DOHH2 (cell line): Measurements from ENCODE around the gene PPP1R14C.

Source experiments
- H3F3A ChIP-seq: fragments of 200-600 bp; sonication (generic), shearing (Covaris generic); 2 replicates; pipeline ENCODE4 v1.6.0; 2016; ENCODE audit warnings: antibody characterized with exemption, mild to moderate bottlenecking; ENCODE audit not compliant: control insufficient read depth, insufficient read depth
- H3K27ac ChIP-seq: fragments of 200-600 bp; sonication (generic); 2 replicates; pipeline ENCODE4 v1.5.1; 2014; ENCODE audit warnings: low read depth, mild to moderate bottlenecking, low read length, moderate library complexity
- H3K27me3 ChIP-seq: fragments of 200-600 bp; sonication (generic); 2 replicates; pipeline ENCODE4 v1.6.1; 2014; ENCODE audit warnings: mild to moderate bottlenecking, low read length, mixed read lengths; ENCODE audit not compliant: control insufficient read depth
- H3K36me3 ChIP-seq: fragments of 200-600 bp; sonication (generic); 2 replicates; pipeline ENCODE4 v1.6.1; 2014; ENCODE audit warnings: mild to moderate bottlenecking, low read length, moderate library complexity, mixed read lengths; ENCODE audit not compliant: control insufficient read depth
- H3K4me1 ChIP-seq: fragments of 200-600 bp; sonication (generic); 2 replicates; pipeline ENCODE4 v1.6.1; 2014; ENCODE audit warnings: mild to moderate bottlenecking, low read length, mixed read lengths; ENCODE audit not compliant: control insufficient read depth
- H3K4me2 ChIP-seq: fragments of 200-600 bp; sonication (generic); 2 replicates; pipeline ENCODE4 v1.6.0; 2014; ENCODE audit warnings: mild to moderate bottlenecking, low read length, moderate library complexity
- H3K4me3 ChIP-seq: fragments of 200-600 bp; sonication (generic); 2 replicates; pipeline ENCODE4 v1.5.1; 2014; ENCODE audit warnings: mild to moderate bottlenecking, low read length, mixed read lengths
- H3K79me2 ChIP-seq: fragments of 200-600 bp; sonication (generic); 2 replicates; pipeline ENCODE4 v1.6.1; 2014; ENCODE audit warnings: mild to moderate bottlenecking, low read length, mixed read lengths; ENCODE audit not compliant: control insufficient read depth
- H3K9me2 ChIP-seq: fragments of 200-600 bp; sonication (generic); replicated peaks from 2 replicates; pipeline ENCODE4 v1.6.1; 2014; ENCODE audit warnings: mild to moderate bottlenecking, low read length, mixed read lengths; ENCODE audit not compliant: control insufficient read depth
- H3K9me3 ChIP-seq: fragments of 200-600 bp; sonication (generic); 2 replicates; pipeline ENCODE4 v1.6.1; 2014; ENCODE audit warnings: antibody characterized with exemption, low read length, mixed read lengths; ENCODE audit not compliant: control insufficient read depth, insufficient read depth
- H4K20me1 ChIP-seq: fragments of 200-600 bp; sonication (generic); 2 replicates; pipeline ENCODE4 v1.6.0; 2014; ENCODE audit warnings: low read depth, mild to moderate bottlenecking, antibody characterized with exemption, low read length, moderate library complexity; ENCODE audit not compliant: control insufficient read depth, insufficient read depth
- EZH2phosphoT487 ChIP-seq: fragments of 200-600 bp; sonication (generic); IDR thresholded peaks from 2 replicates; pipeline ENCODE4 v1.6.1; 2017; ENCODE audit warnings: borderline replicate concordance, mild to moderate bottlenecking, antibody characterized with exemption, low read length, moderate library complexity, mixed read lengths
- TF ChIP-seq, protein P1 (sequence below): fragments of 200-600 bp; sonication (generic); IDR thresholded peaks from one replicate; pipeline ENCODE4 v1.5.1; 2014; ENCODE audit warnings: antibody characterized with exemption, mild to moderate bottlenecking, low read depth, low read length; ENCODE audit not compliant: poor library complexity, severe bottlenecking

The PPP1R14C gene

GRCh38 chr6:150165020-150165702, 22.3 kb downstream of the PPP1R14C start:
- TF ChIP-seq, protein P1, sequence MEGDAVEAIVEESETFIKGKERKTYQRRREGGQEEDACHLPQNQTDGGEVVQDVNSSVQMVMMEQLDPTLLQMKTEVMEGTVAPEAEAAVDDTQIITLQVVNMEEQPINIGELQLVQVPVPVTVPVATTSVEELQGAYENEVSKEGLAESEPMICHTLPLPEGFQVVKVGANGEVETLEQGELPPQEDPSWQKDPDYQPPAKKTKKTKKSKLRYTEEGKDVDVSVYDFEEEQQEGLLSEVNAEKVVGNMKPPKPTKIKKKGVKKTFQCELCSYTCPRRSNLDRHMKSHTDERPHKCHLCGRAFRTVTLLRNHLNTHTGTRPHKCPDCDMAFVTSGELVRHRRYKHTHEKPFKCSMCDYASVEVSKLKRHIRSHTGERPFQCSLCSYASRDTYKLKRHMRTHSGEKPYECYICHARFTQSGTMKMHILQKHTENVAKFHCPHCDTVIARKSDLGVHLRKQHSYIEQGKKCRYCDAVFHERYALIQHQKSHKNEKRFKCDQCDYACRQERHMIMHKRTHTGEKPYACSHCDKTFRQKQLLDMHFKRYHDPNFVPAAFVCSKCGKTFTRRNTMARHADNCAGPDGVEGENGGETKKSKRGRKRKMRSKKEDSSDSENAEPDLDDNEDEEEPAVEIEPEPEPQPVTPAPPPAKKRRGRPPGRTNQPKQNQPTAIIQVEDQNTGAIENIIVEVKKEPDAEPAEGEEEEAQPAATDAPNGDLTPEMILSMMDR = no peak
- no peak for TF ChIP-seq EZH2phosphoT487

GRCh38 chr6:150167479-150167873, 24.6 kb downstream of the PPP1R14C start:
- no peak for TF ChIP-seq EZH2phosphoT487
- TF ChIP-seq, protein P1 = no peak
- Histone ChIP-seq H3F3A (peaks cover 2% of the 10 kb centered on the region; the same call in 1 of the 2 replicates), H4K20me1 (no peaks in the 10 kb centered on the region), H3K4me1 (peaks cover 41% of the 10 kb centered on the region), H3K9me2 (no peaks in the 10 kb centered on the region), H3K36me3 (no peaks in the 10 kb centered on the region), H3K4me3 (peak overlapping the region; percentile 52), H3K9me3 (no peaks in the 10 kb centered on the region), H3K79me2 (no peaks in the 10 kb centered on the region), H3K27me3 (no peaks in the 10 kb centered on the region), H3K4me2 (peak overlapping the region; percentile 79), H3K27ac (peak overlapping the region; percentile 17; the same call in 1 of the 2 replicates)

More at GRCh38 chr6:150165020-150165702, 22.3 kb downstream of the PPP1R14C start:
- H3K4me1 ChIP-seq = peaks cover 40% of the 10 kb centered on the region
- H3K9me3 ChIP-seq = no peaks in the 10 kb centered on the region
- no peak overlapping the region for H3K27ac ChIP-seq
- no peaks in the 10 kb centered on the region for H3K27me3 ChIP-seq
- no peaks in the 10 kb centered on the region for H3K9me2 ChIP-seq
- no peak overlapping the region for H3K4me2 ChIP-seq
- no peaks in the 10 kb centered on the region for H4K20me1 ChIP-seq
- peaks cover 2% of the 10 kb centered on the region; the same call in 1 of the 2 replicates for H3F3A ChIP-seq
- H3K4me3 ChIP-seq = no peak overlapping the region
- no peaks in the 10 kb centered on the region for H3K36me3 ChIP-seq
- no peaks in the 10 kb centered on the region for H3K79me2 ChIP-seq

- Histone ChIP-seq H3K27ac (peak overlapping the region; percentile 87; the same call in 1 of the 2 replicates), H3K4me2 (peak overlapping the region; percentile 79), H3K4me3 (peak overlapping the region; percentile 72)
These were observed 26.3 kb downstream of the PPP1R14C start for GRCh38 chr6:150169181-150169580.

More at GRCh38 chr6:150169181-150169580, 26.3 kb downstream of the PPP1R14C start:
- Histone ChIP-seq H3K9me2 (no peaks in the 10 kb centered on the region), H3K36me3 (no peaks in the 10 kb centered on the region), H3K9me3 (no peaks in the 10 kb centered on the region), H3K4me1 (peaks cover 41% of the 10 kb centered on the region), H3F3A (peaks cover 2% of the 10 kb centered on the region; the same call in 1 of the 2 replicates), H3K79me2 (no peaks in the 10 kb centered on the region), H4K20me1 (no peaks in the 10 kb centered on the region), H3K27me3 (no peaks in the 10 kb centered on the region)
- TF ChIP-seq, protein P1 = no peak
- TF ChIP-seq EZH2phosphoT487 = no peak
